Psoas muscle (tissue), 8 donors: ENCODE data around the gene HLCS. TPM values are rescaled to one million over a fixed set of nuclear protein-coding genes. Genes with fewer than 3 reads are reported as not detected.

Experiments
- ATAC-seq, 4 donors: fragments of 200-7000 bp; cut with Tn5 transposase; one replicate each; pipeline ENCODE4 v1.9.1; 2020; ENCODE audit warnings: moderate library complexity in 3 of 4, mild to moderate bottlenecking in 2 of 4
- DNase-seq, 2 donors: peaks; one replicate each; pipeline ENCODE4 v3.0.0-alpha.2; 2020
- H3K27ac ChIP-seq: fragments of 200-600 bp; one replicate; pipeline ENCODE4 v1.8.0; 2022
- H3K27me3 ChIP-seq, 3 donors: fragments of 200-600 bp in 1 of 3; one replicate each; pipeline versions ENCODE4 v1.6.1 to v1.8.0; 2013 to 2022; ENCODE audit warnings: low read length in 2 of 3, mild to moderate bottlenecking in 2 of 3, moderate library complexity in 1 of 3; ENCODE audit not compliant: insufficient read depth in 3 of 3
- H3K36me3 ChIP-seq, 2 donors: fragments of 200-600 bp in 1 of 2; one replicate each; pipeline versions ENCODE4 v1.6.1 to v1.8.0; 2013 to 2022; ENCODE audit warnings: low read depth in 1 of 2, mild to moderate bottlenecking in 1 of 2, moderate library complexity in 1 of 2; ENCODE audit not compliant: insufficient read depth in 1 of 2
- H3K4me1 ChIP-seq: fragments of 200-600 bp; one replicate; pipeline ENCODE4 v1.8.0; 2022
- H3K4me3 ChIP-seq: fragments of 200-600 bp; one replicate; pipeline ENCODE4 v1.8.0; 2022; ENCODE audit warnings: mild to moderate bottlenecking
- H3K9me3 ChIP-seq: fragments of 200-600 bp; one replicate; pipeline ENCODE4 v1.8.0; 2022
- WGBS, 3 donors: extraction: QIAGEN DNeasy Blood & Tissue Kit; methylation state at CpG; one replicate each; pipeline versions ENCODE4 v1.1.6 to v1.1.7; 2013; 5-methylcytosine and 5-hydroxymethylcytosine counted together
- intact Hi-C, 2 donors: fragments of 100-400 bp; cut with DNase I; formaldehyde crosslinking; loops; one replicate each; pipeline versions ENCODE4 v1.11.0 to v1.14.2; 2022
- long read RNA-seq, 2 donors: library from polyadenylated mRNA; unstranded; transcript quantifications; one replicate each; pipeline ENCODE4 v2.0.0, GENCODE V29; 2021
- polyA plus RNA-seq, 3 donors: library from polyadenylated mRNA; stranded (reverse); fragments of 200-250 nt; gene quantifications; one replicate each; pipeline ENCODE4 v1.2.3, GENCODE V29; 2013
- total RNA-seq, 4 donors: library from RNA; stranded (reverse); fragmentation: NEBNext Ultra II Directional in 2 of 4; extraction: Animal tissue kit (Norgen Biotek cat#: 25700) in 2 of 4; gene quantifications; one replicate each; pipeline versions ENCODE4 v1.2.1 to v1.2.4, GENCODE V29; 2021 to 2023
- TF ChIP-seq, protein P1 (sequence below): fragments of 200-600 bp; IDR thresholded peaks from one replicate; pipeline ENCODE4 v1.8.0; 2022; ENCODE audit warnings: antibody characterized with exemption
- donor health status: healthy with polysubstance abuse.
- donor health status: DM: no; HTN: no; CAD: no; lungs with moderate emphysema.
- donor health status: Bipolar disorder and iron deficiency.
- donor health status: healthy.
- donor health status: DM: yes; HTN: yes; CAD: no.
- donor health status: DM: no; HTN: no; CAD: no.
- donor health status: DM: no; HTN: no; CAD: no.
- donor health status: DM: yes; HTN: yes; CAD: no.

The HLCS gene
- total RNA-seq (10 to 100 TPM in 3 of 4 donors, 1 to 10 TPM in 1; 8.1 to 13.5 (median 11.6) TPM), polyA plus RNA-seq (1 to 10 TPM; 3.6 to 5.1 (median 3.7) TPM)
- long read RNA-seq, donor 1, partial matches to known transcripts: 2 of 6 reads
- long read RNA-seq, donor 1, other reads (novel, unspliced or antisense): 4 of 6 reads
- long read RNA-seq, donor 2, full-length matches to known transcripts: 2 of 8 reads
- long read RNA-seq, donor 2, partial matches to known transcripts: 1 of 8 reads
- long read RNA-seq, donor 2, other reads (novel, unspliced or antisense): 5 of 8 reads

DNA sequence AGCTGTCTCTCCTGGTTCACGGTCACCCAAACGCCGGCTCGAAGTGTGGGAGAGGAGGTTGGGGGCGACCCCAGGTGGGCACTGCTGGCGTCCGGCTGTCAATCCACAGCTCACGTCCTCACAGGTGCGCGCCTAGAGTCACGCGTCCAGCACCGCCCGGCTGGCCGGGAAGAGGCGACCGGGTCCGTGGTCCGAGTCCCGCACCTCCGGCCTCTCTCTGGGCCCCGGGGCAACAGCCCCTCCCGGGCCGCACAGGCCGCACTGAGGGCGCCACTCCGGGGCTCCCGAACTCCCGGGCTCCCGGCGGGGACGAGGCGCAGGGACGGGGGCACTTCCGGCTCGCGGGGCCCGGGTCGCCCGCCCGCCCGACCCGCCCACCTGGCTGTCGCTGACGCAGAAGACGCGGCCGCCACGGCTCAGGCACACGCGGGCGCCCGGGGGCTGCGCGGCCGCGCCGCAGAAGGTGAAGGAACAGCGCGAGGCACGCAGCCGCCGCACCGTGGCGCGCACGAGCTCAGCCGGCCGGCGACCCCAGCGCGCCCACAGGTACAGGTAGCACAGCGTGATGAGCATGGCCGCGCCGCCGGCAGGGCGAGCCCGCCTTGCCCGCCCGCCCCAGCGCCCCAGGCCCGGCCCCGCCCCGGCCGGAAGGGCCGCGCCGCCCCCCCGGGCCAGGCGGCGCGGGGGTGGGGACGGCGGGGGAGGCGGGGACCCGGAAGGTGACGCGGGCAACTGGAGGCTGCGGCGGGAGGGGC, at the start of gene HLCS:
Gene HLCS (minus strand): TSS at position 604 of the 755 bp plus-strand sequence. CDS start 31 bp downstream, at position 573.
- WGBS, 3 donors: 0 to 1% (median 1%) methylated on average over 38 to 99 of the region's 101 CpGs
- H3K27ac ChIP-seq: peak within 1 kb of the TSS; percentile 83
- no peaks in the 10 kb centered on the region for H3K9me3 ChIP-seq
- peaks cover 0 to 4% of the 10 kb centered on the region in 2 donors for H3K36me3 ChIP-seq
- intact Hi-C loops: no loop called here
- DNase-seq: peak; percentile 80 to 81
- peaks cover 6% of the 10 kb centered on the region for H3K4me1 ChIP-seq
- peak; percentile 78 to 88 (median 84) for ATAC-seq
- H3K27me3 ChIP-seq: no peaks in the 10 kb centered on the region
- H3K4me3 ChIP-seq: peak within 1 kb of the TSS; percentile 84
- TF ChIP-seq, protein P1, sequence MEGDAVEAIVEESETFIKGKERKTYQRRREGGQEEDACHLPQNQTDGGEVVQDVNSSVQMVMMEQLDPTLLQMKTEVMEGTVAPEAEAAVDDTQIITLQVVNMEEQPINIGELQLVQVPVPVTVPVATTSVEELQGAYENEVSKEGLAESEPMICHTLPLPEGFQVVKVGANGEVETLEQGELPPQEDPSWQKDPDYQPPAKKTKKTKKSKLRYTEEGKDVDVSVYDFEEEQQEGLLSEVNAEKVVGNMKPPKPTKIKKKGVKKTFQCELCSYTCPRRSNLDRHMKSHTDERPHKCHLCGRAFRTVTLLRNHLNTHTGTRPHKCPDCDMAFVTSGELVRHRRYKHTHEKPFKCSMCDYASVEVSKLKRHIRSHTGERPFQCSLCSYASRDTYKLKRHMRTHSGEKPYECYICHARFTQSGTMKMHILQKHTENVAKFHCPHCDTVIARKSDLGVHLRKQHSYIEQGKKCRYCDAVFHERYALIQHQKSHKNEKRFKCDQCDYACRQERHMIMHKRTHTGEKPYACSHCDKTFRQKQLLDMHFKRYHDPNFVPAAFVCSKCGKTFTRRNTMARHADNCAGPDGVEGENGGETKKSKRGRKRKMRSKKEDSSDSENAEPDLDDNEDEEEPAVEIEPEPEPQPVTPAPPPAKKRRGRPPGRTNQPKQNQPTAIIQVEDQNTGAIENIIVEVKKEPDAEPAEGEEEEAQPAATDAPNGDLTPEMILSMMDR: peak; percentile 34

DNA sequence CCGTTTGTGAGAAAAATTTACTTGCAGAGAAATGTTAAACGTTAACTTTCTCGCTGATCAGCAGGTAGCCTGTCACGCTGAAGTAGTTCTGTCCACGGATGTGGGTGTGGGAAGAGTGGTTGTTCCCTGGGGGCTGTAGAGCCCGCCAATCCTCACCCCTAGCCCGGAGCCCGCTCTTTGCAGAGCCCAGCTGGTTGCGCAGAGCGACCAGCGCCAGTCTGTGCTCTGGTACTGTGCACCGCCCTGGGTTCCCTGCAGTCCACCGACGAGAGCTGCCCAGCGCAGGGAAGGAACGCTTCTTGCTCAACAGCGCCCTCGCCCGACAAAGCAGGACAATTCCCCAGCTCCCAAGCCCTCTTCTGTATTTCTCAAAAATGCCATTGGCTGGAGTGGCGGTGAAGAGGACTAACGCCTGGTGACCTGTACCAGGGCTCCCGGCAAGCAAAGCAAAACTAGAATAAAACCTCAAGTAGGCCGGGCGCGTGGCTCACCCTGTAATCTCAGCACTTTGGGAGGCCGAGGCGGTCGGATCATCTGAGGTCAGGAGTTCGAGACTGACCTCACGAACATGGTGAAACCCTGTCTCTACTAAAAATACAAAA, 43.4 kb upstream of the HLCS start:
- peak overlapping the region; percentile 48 for H3K4me3 ChIP-seq
- no peaks in the 10 kb centered on the region for H3K4me1 ChIP-seq
- intact Hi-C loops: no loop called here
- DNase-seq (peak; percentile 84 to 91), ATAC-seq (peak; percentile 94 to 98 (median 96))
- H3K27ac ChIP-seq: no peak overlapping the region
- no peaks in the 10 kb centered on the region for H3K36me3 ChIP-seq
- WGBS, 3 donors: 14 to 16% (median 16%) methylated on average over 30 of the region's 30 CpGs
- H3K27me3 ChIP-seq: peaks cover 0 to 40% (median 20%) of the 10 kb centered on the region in 3 donors
- H3K9me3 ChIP-seq: no peaks in the 10 kb centered on the region
- TF ChIP-seq, protein P1: peak; percentile 82

DNA sequence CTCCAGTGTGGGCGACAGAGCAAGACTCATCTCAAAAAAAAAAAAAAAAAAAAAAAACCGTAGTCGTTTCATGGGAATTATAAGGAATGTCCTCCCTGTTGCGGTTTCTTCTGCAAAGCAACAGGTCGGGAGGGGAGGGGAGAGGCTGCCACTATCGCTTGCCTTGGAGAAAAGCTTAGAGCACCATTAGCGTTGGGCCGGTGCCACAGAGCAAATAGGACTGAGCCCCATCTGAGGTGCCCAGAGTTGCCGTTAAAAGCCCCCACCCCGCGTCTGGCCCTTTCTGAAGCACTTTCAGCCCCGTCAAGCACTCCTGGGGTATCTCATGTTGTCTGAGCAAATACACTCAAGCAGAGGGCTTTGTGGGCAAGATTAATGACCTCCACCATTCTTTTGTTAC, 42.3 kb upstream of the HLCS start:
- no peak overlapping the region for H3K27ac ChIP-seq
- H3K36me3 ChIP-seq: no peaks in the 10 kb centered on the region
- 79 to 95% (median 83%) methylated on average over 12 of the region's 12 CpGs for WGBS, 3 donors
- ATAC-seq (no peak), DNase-seq (no peak)
- H3K27me3 ChIP-seq: peaks cover 0 to 37% (median 20%) of the 10 kb centered on the region in 3 donors
- no peak overlapping the region for H3K4me3 ChIP-seq
- H3K9me3 ChIP-seq: no peaks in the 10 kb centered on the region
- H3K4me1 ChIP-seq: no peaks in the 10 kb centered on the region
- intact Hi-C loops: no loop called here
- TF ChIP-seq, protein P1: no peak

DNA sequence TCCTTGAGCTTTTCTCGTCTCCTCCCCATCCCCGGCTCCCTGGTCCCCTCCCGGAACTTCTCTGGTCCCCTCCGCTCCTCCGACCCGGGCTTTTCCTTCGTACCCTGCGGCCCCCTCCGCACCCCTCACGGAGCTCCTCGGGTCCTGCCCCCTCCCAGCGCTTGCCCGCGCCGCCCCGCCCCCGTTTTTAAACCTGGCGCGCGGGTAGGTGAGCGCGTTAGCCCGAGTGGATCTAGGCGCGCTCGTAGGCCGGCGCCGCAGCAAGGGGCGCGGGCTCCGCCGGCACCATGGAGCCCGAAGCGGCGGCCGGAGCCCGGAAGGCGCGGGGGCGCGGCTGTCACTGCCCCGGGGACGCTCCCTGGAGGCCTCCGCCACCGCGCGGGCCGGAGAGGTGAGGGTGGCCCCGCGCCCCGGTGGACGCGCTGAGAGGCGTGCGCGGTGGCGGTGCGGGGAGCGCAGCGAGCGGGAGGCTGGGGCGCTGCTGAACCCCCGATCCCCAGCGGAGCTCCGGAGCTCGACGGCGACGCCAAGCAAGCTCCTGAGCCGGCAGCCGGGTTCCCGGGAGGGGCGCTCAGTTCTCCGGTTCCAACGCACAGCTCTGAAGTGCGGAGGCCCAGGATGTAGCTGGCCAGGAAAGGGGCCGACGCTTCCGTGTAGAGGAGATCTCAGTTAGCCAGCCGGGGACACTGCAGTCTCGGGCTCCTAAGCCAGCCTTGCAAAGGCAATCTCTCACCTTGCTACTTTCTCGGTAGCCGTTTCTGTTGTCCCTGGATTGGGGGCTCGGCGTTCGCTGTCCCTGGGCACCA, 40.2 kb upstream of the HLCS start, which contains the start of gene RIPPLY3:
Gene RIPPLY3 (plus strand): TSS at position 217 of the 806 bp plus-strand sequence. CDS start 71 bp downstream, at position 288.
- 2 to 4% (median 3%) methylated on average over 41 to 87 of the region's 87 CpGs for WGBS, 3 donors
- TF ChIP-seq, protein P1: no peak
- DNase-seq (no peak), ATAC-seq (peak in 2 of 4 donors; percentile 16 to 31)
- H3K27me3 ChIP-seq: peaks cover 0 to 37% (median 20%) of the 10 kb centered on the region in 3 donors
- peak within 1 kb of the TSS; percentile 62 for H3K4me3 ChIP-seq
- H3K9me3 ChIP-seq: no peaks in the 10 kb centered on the region
- no peaks in the 10 kb centered on the region for H3K36me3 ChIP-seq
- intact Hi-C loops: no loop called here
- H3K27ac ChIP-seq: no peak within 1 kb of the TSS
- H3K4me1 ChIP-seq: no peaks in the 10 kb centered on the region
